AG09319 (cell line): ENCODE measurements around the gene ATP6V1B1.
"Not testable (repeated sequence)": the region's sequence is repeated elsewhere in the genome, so short reads cannot be mapped to it uniquely, and the experiment has no call there.

Source experiments
- DNase-seq: peaks from one replicate; pipeline ENCODE4 v3.0.0-alpha.2; 2010; ENCODE audit warnings: low read depth; ENCODE audit errors: extremely low read depth
- TF ChIP-seq, protein P1 (sequence below): IDR thresholded peaks from 2 replicates; pipeline ENCODE4 v1.5.1; 2011; ENCODE audit warnings: low read depth, mild to moderate bottlenecking, inconsistent platforms, low read length, moderate library complexity

ATP6V1B1 gene

DNA sequence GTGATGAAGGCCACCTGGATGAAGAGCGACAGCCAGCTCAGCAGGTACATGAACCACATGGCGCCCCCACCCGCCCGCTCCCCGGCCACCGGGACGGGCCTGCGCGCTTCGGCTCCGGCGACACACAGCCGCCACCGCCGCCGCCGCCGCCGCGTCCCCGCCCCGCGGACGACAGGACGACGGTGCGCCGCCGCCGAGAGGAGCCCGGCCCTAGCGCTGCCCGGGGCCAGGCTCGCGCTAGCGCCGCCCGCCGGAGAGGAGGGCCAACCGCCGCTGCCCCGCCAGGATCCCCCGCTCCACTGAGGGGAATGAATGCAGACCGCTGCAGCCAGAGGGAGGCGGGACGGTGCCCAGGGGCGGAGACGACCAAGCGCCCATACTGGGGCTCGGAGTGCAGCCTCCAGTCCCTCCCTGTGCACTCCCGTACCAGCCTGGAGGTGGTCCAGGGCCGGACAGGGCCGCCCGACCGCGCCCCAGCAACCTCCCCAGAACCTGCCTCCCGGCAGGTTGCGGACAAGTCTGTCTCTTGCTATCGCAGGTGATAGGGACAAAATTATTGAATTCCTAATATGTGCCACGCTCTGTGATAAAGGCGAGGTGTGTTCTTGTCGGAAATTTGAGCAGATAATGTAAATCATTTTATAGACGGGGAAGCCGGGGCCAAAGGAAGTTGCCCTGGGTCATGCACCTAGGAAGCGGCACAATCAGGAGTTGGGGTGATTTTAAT is 59.2 kb downstream of the ATP6V1B1 start, which contains the start of gene TEX261:
TSS of gene TEX261 (minus strand) at position 175 of the 727 bp plus-strand sequence. CDS start at position 59, 116 bp downstream.
- DNase-seq: peak; percentile 46
- TF ChIP-seq, protein P1, sequence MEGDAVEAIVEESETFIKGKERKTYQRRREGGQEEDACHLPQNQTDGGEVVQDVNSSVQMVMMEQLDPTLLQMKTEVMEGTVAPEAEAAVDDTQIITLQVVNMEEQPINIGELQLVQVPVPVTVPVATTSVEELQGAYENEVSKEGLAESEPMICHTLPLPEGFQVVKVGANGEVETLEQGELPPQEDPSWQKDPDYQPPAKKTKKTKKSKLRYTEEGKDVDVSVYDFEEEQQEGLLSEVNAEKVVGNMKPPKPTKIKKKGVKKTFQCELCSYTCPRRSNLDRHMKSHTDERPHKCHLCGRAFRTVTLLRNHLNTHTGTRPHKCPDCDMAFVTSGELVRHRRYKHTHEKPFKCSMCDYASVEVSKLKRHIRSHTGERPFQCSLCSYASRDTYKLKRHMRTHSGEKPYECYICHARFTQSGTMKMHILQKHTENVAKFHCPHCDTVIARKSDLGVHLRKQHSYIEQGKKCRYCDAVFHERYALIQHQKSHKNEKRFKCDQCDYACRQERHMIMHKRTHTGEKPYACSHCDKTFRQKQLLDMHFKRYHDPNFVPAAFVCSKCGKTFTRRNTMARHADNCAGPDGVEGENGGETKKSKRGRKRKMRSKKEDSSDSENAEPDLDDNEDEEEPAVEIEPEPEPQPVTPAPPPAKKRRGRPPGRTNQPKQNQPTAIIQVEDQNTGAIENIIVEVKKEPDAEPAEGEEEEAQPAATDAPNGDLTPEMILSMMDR: peak; percentile 58

DNA sequence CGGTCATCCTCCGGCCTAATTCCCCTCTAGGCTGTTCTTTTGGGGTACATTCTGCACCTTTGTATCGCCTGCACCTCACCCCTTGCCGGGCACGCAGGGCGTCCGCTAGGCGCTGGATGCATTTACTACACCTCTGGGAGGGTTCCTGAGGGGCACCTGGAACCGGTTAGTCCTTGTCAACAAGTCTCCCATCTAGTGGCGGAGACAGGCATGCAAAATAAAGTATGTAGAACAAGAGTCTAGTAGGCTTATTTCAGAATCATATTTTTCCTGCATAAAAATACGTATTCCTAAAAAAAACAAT is 59.7 kb downstream of the ATP6V1B1 start:
- no peak for DNase-seq
- TF ChIP-seq, protein P1: peak; percentile 28

DNA sequence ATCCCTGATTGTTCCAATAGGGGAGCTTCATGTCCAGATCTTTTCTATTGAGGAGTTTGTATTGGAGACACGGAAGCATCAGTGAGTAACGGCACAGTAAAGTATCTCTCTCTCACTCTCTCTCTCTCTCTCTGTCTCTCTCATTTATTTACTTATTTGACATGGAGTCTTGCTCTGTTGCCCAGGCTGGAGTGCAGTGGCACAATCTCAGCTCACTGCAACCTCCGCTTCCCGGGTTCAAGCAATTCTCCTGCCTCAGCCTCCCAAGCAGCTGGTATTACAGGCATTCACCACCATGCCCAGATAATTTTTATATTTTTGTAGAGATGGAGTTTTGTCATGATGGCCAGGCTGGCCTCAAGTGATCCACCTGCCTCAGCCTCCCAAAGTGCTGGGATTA is 63.2 kb downstream of the ATP6V1B1 start:
- DNase-seq: not testable (repeated sequence)

DNA sequence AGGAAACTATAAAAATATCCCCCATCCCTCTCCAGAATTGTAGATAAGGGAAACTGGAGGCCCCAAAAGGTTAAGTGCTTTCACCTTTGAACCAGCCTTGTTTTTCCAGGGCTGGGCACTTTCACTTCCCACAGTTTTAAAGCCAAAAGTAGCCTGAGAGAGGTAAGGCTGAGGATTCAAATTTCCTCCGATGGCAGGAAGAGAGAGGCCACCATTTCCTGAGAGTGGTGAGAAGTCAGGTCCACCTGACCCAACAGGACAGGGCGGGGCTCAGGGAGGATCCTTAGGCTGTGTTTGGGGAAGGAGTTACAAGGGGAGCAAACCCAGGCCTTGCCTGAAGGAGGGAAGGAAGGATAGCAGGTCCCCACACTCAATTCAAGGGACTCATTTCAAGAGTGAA is 63.7 kb downstream of the ATP6V1B1 start:
- TF ChIP-seq, protein P1: no peak
- no peak for DNase-seq

DNA sequence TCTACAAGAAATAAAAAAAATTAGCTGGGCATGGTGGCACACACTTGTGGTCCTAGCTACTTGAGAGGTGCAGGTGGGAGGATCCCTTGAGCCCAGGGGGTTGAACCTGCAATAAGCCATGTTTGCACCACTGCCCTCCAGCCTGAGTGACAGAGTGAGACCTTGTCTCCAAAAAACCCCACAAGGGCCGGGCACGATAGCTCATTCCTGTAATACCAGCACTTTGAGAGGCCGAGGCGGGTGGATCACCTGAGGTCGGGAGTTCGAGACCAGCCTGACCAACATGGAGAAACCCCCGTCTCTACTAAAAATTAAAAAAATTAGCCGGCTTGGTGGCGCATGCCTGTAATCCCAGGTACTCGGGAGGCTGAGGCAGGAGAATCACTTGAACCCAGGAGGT is 64.2 kb downstream of the ATP6V1B1 start:
- DNase-seq: not testable (repeated sequence)

DNA sequence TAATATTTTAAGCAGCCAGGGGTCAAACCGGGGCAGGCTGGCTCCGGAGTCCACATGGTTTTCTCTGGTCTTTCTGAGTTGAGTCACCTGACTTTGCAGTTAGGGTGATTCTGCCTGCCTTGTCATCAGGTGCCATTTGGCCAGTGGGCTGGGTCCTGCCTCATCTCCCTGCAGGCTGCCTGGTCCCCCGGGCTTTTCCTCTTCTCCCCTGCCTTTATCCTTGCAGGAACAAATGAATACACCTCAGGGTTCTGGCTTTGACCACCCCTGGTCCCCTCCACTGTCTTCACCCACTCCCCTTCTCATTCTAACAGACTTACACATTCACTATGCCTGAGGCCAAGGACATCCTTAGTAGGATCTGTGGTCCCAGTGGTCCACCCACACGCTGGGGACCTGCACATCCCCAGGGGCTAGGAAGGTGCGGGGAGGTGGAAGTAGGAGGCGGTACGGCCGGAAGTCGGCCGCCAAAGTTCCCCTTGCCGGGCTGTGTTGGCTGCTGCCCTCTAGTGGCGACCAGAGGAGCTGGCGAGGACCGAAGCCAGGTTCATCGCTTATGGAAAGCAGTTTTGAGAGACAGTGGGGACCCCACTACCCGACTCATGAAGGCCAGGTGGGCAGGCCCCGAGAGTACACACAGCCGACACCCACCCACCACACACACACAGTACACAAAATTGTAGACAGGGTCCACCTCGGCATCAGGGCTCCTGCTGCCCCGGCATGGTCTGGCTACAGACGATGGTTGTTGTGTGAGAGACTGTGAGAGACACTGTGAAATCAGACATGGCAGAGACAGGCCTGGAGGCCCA is 65.3 kb downstream of the ATP6V1B1 start:
- no peak for DNase-seq
- TF ChIP-seq, protein P1: peak; percentile 96

DNA sequence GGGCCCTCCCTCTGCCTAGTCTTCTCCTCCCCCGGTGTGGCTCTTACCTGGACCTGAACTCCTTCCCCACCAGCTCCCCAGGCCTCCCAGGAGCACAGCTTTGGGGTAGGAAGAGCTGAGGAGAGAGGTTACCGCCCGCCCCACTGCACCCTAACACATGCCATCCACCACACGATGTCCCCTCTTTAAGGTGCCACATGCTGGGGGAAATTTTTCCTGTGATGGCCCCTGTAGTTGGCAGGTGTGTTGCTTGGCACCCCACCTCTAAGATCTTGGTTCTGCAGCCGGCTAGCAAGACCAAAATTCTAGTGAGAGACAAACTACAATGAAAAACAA is 65.9 kb downstream of the ATP6V1B1 start:
- TF ChIP-seq, protein P1: no peak
- DNase-seq: no peak

DNA sequence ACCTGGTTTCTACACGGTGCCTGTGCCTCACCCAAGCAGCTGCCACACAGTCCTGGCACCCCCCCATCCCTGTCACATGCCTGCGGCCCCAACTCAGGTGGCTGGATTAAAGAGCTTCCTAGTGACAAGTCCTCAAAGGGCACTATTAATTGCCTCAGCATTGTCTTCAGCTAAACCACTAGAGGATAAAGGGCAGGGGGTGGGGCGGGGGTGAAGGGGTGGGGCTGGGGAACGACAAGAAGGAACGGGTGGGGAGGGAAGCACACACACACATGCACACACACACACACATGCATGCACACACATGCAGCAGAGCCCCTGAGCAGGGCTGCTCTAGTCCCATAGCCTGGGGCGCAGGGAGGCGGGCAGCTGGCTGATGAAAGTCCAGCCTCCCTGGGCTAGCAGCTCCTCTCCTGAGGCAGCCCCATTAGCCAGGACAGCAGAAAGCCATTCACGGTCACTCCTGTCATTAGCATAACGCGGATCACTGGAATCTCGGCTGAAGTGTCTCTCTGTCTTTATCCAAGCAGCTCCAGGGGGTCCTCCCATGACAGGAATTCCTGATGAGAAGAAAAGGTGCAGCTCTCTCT is 66.4 kb downstream of the ATP6V1B1 start:
- DNase-seq: no peak

More for the DNA sequence above, 66.4 kb downstream of the ATP6V1B1 start:
- TF ChIP-seq, protein P1: no peak
